GM21619 (cell line): Measurements from ENCODE around the gene KCTD21.
"Not testable (repeated sequence)": the region's sequence is repeated elsewhere in the genome, so short reads cannot be mapped to it uniquely, and the experiment has no call there.

Source experiments
- ATAC-seq: cut with Tn5 transposase; IDR thresholded peaks from one replicate; pipeline ENCODE4 v1.9.1; 2021; ENCODE audit not compliant: unreplicated experiment

The KCTD21 gene

GRCh38 chr11:78188286-78189173 is at the start of gene KCTD21, which contains the start of gene USP35:
Gene KCTD21, minus strand, starts transcription at chr11:78188626. Its CDS starts 14,072 bp downstream, at chr11:78174554.
Gene USP35, plus strand, starts transcription at chr11:78188919. Its CDS starts 7,327 bp downstream, at chr11:78196246.
- peak; percentile 96 for ATAC-seq

GRCh38 chr11:78237293-78238046 is 49.0 kb upstream of the KCTD21 start:
- no peak for ATAC-seq

- ATAC-seq, result no peak
These were observed 45.6 kb upstream of the KCTD21 start for GRCh38 chr11:78234006-78234405.

GRCh38 chr11:78233046-78233445 is 44.6 kb upstream of the KCTD21 start:
- not testable (repeated sequence) for ATAC-seq

- no peak for ATAC-seq
These were observed 43.6 kb upstream of the KCTD21 start for GRCh38 chr11:78231962-78232501.

GRCh38 chr11:78230161-78230877 is 41.9 kb upstream of the KCTD21 start:
- no peak for ATAC-seq

GRCh38 chr11:78229106-78229505 is 40.7 kb upstream of the KCTD21 start:
- no peak for ATAC-seq

- ATAC-seq, result peak; percentile 47
These were observed 40.0 kb upstream of the KCTD21 start for GRCh38 chr11:78228467-78228866.

GRCh38 chr11:78227921-78228320 is 39.5 kb upstream of the KCTD21 start:
- ATAC-seq, result no peak

GRCh38 chr11:78226684-78227680 is 38.6 kb upstream of the KCTD21 start:
- ATAC-seq, result no peak

- ATAC-seq, result no peak
These were observed 36.5 kb upstream of the KCTD21 start for GRCh38 chr11:78224906-78225420.

GRCh38 chr11:78224506-78224905 is 36.1 kb upstream of the KCTD21 start:
- ATAC-seq, result no peak

- ATAC-seq, result peak; percentile 76
These were observed 35.0 kb upstream of the KCTD21 start for GRCh38 chr11:78223320-78223954.

GRCh38 chr11:78222726-78223125 is 34.3 kb upstream of the KCTD21 start:
- not testable (repeated sequence) for ATAC-seq

- ATAC-seq, result no peak
These were observed 33.2 kb upstream of the KCTD21 start for GRCh38 chr11:78221396-78222315.

- ATAC-seq, result no peak
These were observed 32.1 kb upstream of the KCTD21 start for GRCh38 chr11:78220218-78221157.
